Endothelial cell of umbilical vein (primary cell): ENCODE results near the gene MYH10.

Experiments
- EZH2 ChIP-seq: IDR thresholded peaks from 2 replicates; pipeline ENCODE4 v1.6.1; 2012; ENCODE audit warnings: borderline replicate concordance, low read depth, mild to moderate bottlenecking, moderate library complexity, low read length, inconsistent platforms; ENCODE audit not compliant: severe bottlenecking
- GATA2 ChIP-seq: IDR thresholded peaks from 2 replicates; pipeline ENCODE4 v1.7.0; 2011; ENCODE audit warnings: low read depth, mild to moderate bottlenecking, moderate library complexity, mixed read lengths, low read length; ENCODE audit not compliant: insufficient read length, insufficient read depth
- JUN ChIP-seq: IDR thresholded peaks from 2 replicates; pipeline ENCODE4 v1.6.1; 2011; ENCODE audit warnings: borderline replicate concordance, low read depth; ENCODE audit not compliant: insufficient read length, insufficient read depth
- POLR2A ChIP-seq: IDR thresholded peaks from 2 replicates; pipeline ENCODE4 v1.6.1; 2012; ENCODE audit warnings: low read depth, mild to moderate bottlenecking, control low read depth, low read length
- POLR2AphosphoS5 ChIP-seq: IDR thresholded peaks from 2 replicates; pipeline ENCODE4 v1.6.1; 2012; ENCODE audit warnings: low read depth, mild to moderate bottlenecking, control low read depth, low read length, moderate library complexity; ENCODE audit not compliant: insufficient read depth
- TF ChIP-seq, protein P1 (sequence below), 2 donors: IDR thresholded peaks; 1 replicate in 1 of 2; 2 replicates in 1 of 2; pipeline ENCODE4 v1.5.1; 2011; ENCODE audit warnings: low read length in 2 of 2, mild to moderate bottlenecking in 2 of 2, moderate library complexity in 2 of 2, control low read depth in 1 of 2, inconsistent platforms in 1 of 2, low read depth in 1 of 2; ENCODE audit not compliant: insufficient read depth in 1 of 2; ENCODE audit errors: extremely low read depth in 1 of 2
- TF ChIP-seq, protein P2 (sequence below): IDR thresholded peaks from 2 replicates; pipeline ENCODE4 v1.6.1; 2011; ENCODE audit not compliant: insufficient read depth, insufficient read length

GRCh38 chr17:8629371-8630226, 926 bp downstream of the MYH10 start:
- TF ChIP-seq, protein P1, sequence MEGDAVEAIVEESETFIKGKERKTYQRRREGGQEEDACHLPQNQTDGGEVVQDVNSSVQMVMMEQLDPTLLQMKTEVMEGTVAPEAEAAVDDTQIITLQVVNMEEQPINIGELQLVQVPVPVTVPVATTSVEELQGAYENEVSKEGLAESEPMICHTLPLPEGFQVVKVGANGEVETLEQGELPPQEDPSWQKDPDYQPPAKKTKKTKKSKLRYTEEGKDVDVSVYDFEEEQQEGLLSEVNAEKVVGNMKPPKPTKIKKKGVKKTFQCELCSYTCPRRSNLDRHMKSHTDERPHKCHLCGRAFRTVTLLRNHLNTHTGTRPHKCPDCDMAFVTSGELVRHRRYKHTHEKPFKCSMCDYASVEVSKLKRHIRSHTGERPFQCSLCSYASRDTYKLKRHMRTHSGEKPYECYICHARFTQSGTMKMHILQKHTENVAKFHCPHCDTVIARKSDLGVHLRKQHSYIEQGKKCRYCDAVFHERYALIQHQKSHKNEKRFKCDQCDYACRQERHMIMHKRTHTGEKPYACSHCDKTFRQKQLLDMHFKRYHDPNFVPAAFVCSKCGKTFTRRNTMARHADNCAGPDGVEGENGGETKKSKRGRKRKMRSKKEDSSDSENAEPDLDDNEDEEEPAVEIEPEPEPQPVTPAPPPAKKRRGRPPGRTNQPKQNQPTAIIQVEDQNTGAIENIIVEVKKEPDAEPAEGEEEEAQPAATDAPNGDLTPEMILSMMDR (IDR thresholded peaks at IDR 0.05; ENCODE audit: extremely low read depth in 1 of 2, insufficient read depth in 1 of 2, low read depth in 1 of 2, low read length in 2 of 2): no peak
- TF ChIP-seq POLR2AphosphoS5 (peak; percentile 25), POLR2A (no peak), GATA2 (no peak), EZH2 (no peak), JUN (no peak)
- TF ChIP-seq, protein P2, sequence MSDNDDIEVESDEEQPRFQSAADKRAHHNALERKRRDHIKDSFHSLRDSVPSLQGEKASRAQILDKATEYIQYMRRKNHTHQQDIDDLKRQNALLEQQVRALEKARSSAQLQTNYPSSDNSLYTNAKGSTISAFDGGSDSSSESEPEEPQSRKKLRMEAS: no peak
